ENCODE measurements around the gene DEDD2.

DEDD2 gene

GRCh38 chr19:42255766-42256745 lies 38.6 kb upstream of the DEDD2 start:
- Histone ChIP-seq H3K4me3 (IDR thresholded peaks at IDR 0.05; ENCODE audit: insufficient read depth, low read depth, low read length) (no peak overlapping the region), H3K4me2 (peak overlapping the region; percentile 86), H3K4me1 (ENCODE audit: low read depth, poor library complexity, severe bottlenecking) (peaks cover 8% of the 10 kb centered on the region), H3K36me3 (ENCODE audit: insufficient read depth) (no peaks in the 10 kb centered on the region), H3K27ac (no peak overlapping the region), H3K79me2 (ENCODE audit: insufficient read depth, low read depth) (peaks cover 13% of the 10 kb centered on the region; the same call in 1 of the 2 replicates), H3K9ac (peak overlapping the region; percentile 14; the same call in 1 of the 2 replicates), H3K27me3 (ENCODE audit: insufficient read depth, low read depth) (peaks cover 10% of the 10 kb centered on the region; the same call in 1 of the 2 replicates), H4K20me1 (ENCODE audit: insufficient read depth) (no peaks in the 10 kb centered on the region), H2AFZ (ENCODE audit: low read depth) (peak overlapping the region; percentile 69)
- no peak for TF ChIP-seq CTCF (conservative IDR thresholded peaks at IDR 0.05; ENCODE audit: low read depth, low read length)

- peak within 1 kb of the TSS; percentile 21 for H3K4me3 ChIP-seq (IDR thresholded peaks at IDR 0.05; ENCODE audit: insufficient read depth, low read depth, low read length)
- TF ChIP-seq CTCF (conservative IDR thresholded peaks at IDR 0.05; ENCODE audit: low read depth, low read length) = no peak
- peak within 1 kb of the TSS; percentile 69 for H2AFZ ChIP-seq (ENCODE audit: low read depth)
- H3K4me2 ChIP-seq = peak within 1 kb of the TSS; percentile 86
- H3K27ac ChIP-seq = peak within 1 kb of the TSS; percentile 77
- H3K9ac ChIP-seq = peak within 1 kb of the TSS; percentile 89
- no peaks in the 10 kb centered on the region for H3K36me3 ChIP-seq (ENCODE audit: insufficient read depth)
- H3K27me3 ChIP-seq (ENCODE audit: insufficient read depth, low read depth) = peaks cover 10% of the 10 kb centered on the region; the same call in 1 of the 2 replicates
- H3K4me1 ChIP-seq (ENCODE audit: low read depth, poor library complexity, severe bottlenecking) = peaks cover 8% of the 10 kb centered on the region
- no peaks in the 10 kb centered on the region for H4K20me1 ChIP-seq (ENCODE audit: insufficient read depth)
- peaks cover 23% of the 10 kb centered on the region; the same call in 1 of the 2 replicates for H3K79me2 ChIP-seq (ENCODE audit: insufficient read depth, low read depth)
Measured at GRCh38 chr19:42254850-42255765, 37.6 kb upstream of the DEDD2 start, which contains the start of gene ERF. ERF (minus strand) TSS chr19:42255128; CDS start chr19:42254999, 129 bp downstream.

GRCh38 chr19:42254089-42254849 lies 36.8 kb upstream of the DEDD2 start:
- peak overlapping the region; percentile 77 for H3K27ac ChIP-seq
- H3K36me3 ChIP-seq (ENCODE audit: insufficient read depth) = no peaks in the 10 kb centered on the region
- peak overlapping the region; percentile 60 for H3K4me2 ChIP-seq
- H3K4me1 ChIP-seq (ENCODE audit: low read depth, poor library complexity, severe bottlenecking) = peaks cover 8% of the 10 kb centered on the region
- no peaks in the 10 kb centered on the region for H4K20me1 ChIP-seq (ENCODE audit: insufficient read depth)
- TF ChIP-seq CTCF (conservative IDR thresholded peaks at IDR 0.05; ENCODE audit: low read depth, low read length) = 0 out of 2 replicates have a peak, but pooled peaks have one; percentile 0
- H2AFZ ChIP-seq (ENCODE audit: low read depth) = peak overlapping the region; percentile 35
- peak overlapping the region; percentile 89 for H3K9ac ChIP-seq
- H3K79me2 ChIP-seq (ENCODE audit: insufficient read depth, low read depth) = peaks cover 25% of the 10 kb centered on the region; the same call in 1 of the 2 replicates
- H3K27me3 ChIP-seq (ENCODE audit: insufficient read depth, low read depth) = peaks cover 10% of the 10 kb centered on the region; the same call in 1 of the 2 replicates
- H3K4me3 ChIP-seq (IDR thresholded peaks at IDR 0.05; ENCODE audit: insufficient read depth, low read depth, low read length) = peak overlapping the region; percentile 21
